Muscle of leg (tissue), 11 donors: Measurements from ENCODE around the gene BRSK2. TPM values are rescaled to one million over a fixed set of nuclear protein-coding genes. Genes with fewer than 3 reads are reported as not detected.

Source experiments
- DNase-seq: peaks from one replicate; pipeline ENCODE4 v3.0.0; 2013
- H3K27ac ChIP-seq: one replicate; pipeline ENCODE4 v1.5.1; 2013; ENCODE audit warnings: mild to moderate bottlenecking, low read length, control low read depth
- H3K27me3 ChIP-seq: one replicate; pipeline ENCODE4 v1.6.1; 2013; ENCODE audit warnings: low read length; ENCODE audit not compliant: control insufficient read depth, insufficient read depth
- H3K36me3 ChIP-seq: one replicate; pipeline ENCODE4 v1.6.1; 2013; ENCODE audit warnings: low read length; ENCODE audit not compliant: control insufficient read depth, insufficient read depth
- H3K4me1 ChIP-seq: one replicate; pipeline ENCODE4 v1.6.1; 2013; ENCODE audit warnings: low read length; ENCODE audit not compliant: control insufficient read depth, insufficient read depth
- H3K4me3 ChIP-seq: one replicate; pipeline ENCODE4 v1.5.1; 2013; ENCODE audit warnings: low read length, control low read depth
- H3K9me3 ChIP-seq: replicated peaks from 2 replicates; pipeline ENCODE4 v1.6.1; 2013; ENCODE audit warnings: low read depth, low read length; ENCODE audit not compliant: control insufficient read depth
- WGBS: methylation state at CpG from one replicate; pipeline ENCODE4 v1.1.5; 2013; ENCODE audit warnings: missing lambda C conversion rate; ENCODE audit not compliant: insufficient coverage; 5-methylcytosine and 5-hydroxymethylcytosine counted together
- polyA plus RNA-seq, 8 donors: library from polyadenylated mRNA; unstranded; fragments of 120-200 nt; gene quantifications; one replicate each; pipeline versions ENCODE4 v1.2.1 to v1.2.3, GENCODE V29; 2013; ENCODE audit warnings: inconsistent platforms in 1 of 8, low replicate concordance in 1 of 8; ENCODE audit not compliant: insufficient read length in 8 of 8, insufficient read depth in 1 of 8
- total RNA-seq: library from RNA; stranded (reverse); fragments of 120-200 nt; gene quantifications from one replicate; pipeline ENCODE4 v1.2.4, GENCODE V29; 2013

BRSK2 gene
- total and polyA plus RNA-seq, 9 donors: 0.44 to 2.3 (median 1.2) TPM

DNA sequence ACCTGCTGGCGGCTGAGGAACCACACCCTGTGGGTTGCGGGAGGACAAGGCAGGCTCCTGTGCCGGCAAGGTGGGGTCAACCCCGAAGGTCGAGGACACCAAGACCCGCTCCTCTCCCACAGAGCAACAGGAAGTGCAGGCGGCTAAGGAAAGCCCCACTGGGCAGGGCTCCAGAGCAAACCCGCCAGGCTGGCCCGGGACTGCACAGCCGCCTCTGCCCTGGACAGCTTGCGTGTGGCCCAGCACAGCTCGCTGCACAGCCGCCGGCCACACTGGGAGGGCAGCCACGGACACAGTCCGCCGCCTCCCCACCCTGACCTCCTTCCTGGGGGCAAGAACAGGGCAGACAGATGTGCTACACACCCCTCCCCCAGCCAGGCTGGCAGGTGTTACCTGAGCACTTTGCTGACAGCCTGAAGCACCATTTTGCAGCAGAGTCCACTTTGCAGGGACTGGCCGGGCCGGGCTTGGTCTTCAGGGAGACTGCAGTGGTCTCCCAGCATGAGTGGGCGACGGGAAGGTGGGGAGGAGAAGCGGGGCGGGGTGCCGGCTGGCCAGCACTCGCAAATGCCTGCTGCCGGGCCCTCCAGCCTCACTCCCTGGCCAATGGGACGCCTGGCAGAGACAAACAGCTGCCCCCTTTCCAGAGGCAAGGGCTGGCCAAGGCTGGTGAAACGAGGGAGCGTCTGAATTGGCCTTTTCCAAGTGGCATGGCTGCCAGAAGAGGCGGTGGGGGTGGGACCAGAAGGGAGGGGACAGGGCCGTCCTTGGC lies 96.5 kb downstream of the BRSK2 start, which contains the start of gene MOB2:
TSS of gene MOB2 (minus strand) at position 726 of the 772 bp plus-strand sequence. CDS start at position 503, 223 bp downstream.
- Histone ChIP-seq H3K27me3 (no peaks in the 10 kb centered on the region), H3K36me3 (no peaks in the 10 kb centered on the region), H3K4me1 (peaks cover 38% of the 10 kb centered on the region), H3K9me3 (no peaks in the 10 kb centered on the region), H3K4me3 (no peak within 1 kb of the TSS), H3K27ac (no peak within 1 kb of the TSS)
- peak; percentile 67 for DNase-seq
- 45% methylated on average over 26 of the region's 31 CpGs for WGBS

DNA sequence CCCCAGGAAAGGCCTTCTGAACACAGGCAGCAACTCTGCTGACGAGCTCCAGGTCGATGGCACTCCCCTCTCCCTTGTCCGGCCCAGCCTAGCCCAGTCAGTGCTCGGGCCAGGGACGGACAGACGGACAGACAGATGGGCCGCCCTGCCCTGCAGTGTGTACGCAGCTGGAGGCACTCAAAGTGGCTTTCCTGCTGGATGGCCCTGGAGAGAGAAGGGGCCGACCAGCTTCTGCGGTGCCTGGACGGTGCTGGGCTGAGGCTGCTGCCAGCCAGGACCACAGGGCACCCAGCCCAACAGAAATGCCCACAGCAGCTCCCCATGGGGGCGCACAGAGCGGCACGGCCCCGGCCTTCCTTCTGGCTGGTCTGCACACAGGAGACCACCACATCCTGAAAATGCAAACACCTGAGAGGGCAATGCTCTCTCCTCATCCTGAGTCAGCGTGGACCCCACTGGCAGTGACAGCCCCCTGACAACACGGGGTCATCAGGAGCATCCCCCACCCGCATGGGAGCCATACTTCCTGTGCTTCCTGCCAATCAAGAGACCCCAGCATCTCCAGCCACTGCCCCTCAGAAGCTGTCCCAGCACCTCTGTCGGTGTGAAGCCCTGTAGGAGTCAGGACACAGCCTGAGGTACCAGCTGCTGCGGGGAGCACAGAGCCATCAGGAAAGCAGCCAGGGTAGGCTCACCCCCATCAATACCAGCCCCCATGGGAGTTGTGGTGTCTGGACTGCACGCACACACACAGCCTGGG lies 97.5 kb downstream of the BRSK2 start:
- DNase-seq: peak; percentile 27
- 56% methylated on average over 14 of the region's 21 CpGs for WGBS
- no peak overlapping the region for H3K27ac ChIP-seq
- peaks cover 38% of the 10 kb centered on the region for H3K4me1 ChIP-seq
- H3K9me3 ChIP-seq: no peaks in the 10 kb centered on the region
- H3K27me3 ChIP-seq: no peaks in the 10 kb centered on the region
- H3K4me3 ChIP-seq: no peak overlapping the region
- no peaks in the 10 kb centered on the region for H3K36me3 ChIP-seq

DNA sequence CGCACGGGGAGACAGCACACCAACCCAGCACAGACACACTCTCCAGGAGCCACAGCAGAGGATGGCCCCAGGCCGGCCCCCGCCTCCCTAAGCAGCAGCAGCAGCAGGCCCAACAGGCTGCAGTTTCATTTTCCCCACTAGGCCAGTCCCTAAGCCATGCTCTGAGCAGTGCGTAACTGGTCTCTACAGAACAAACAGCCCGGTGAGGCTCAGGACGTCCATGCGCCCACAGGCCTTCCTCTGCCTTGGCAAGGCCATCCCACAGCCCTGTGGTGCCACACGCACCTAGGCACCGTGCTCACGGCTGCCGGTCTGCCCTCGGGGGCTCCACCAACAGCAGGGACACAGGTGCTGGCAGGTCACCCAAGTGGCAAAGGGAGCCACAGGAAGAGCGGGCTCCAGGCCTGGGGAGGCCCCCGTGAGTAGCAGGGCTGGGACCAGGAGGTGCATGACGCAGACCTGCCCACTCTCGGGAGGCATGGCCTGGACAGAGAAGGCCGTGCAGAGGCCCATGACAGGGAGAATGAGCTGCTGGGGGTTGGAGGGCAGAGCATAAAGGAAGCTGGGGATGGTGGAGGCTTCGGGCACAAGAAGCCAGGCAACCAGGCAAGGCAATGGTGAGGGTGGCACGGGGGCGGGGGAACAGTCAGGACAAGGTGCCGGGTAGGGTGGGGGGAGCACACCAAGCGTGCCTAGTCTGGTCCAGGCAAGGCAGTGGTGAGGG lies 98.3 kb downstream of the BRSK2 start:
- H3K4me3 ChIP-seq: no peak overlapping the region
- H3K4me1 ChIP-seq: peaks cover 40% of the 10 kb centered on the region
- H3K9me3 ChIP-seq: no peaks in the 10 kb centered on the region
- H3K27me3 ChIP-seq: no peaks in the 10 kb centered on the region
- WGBS: 65% methylated on average over 23 of the region's 23 CpGs
- H3K36me3 ChIP-seq: no peaks in the 10 kb centered on the region
- no peak overlapping the region for H3K27ac ChIP-seq
- DNase-seq: no peak

DNA sequence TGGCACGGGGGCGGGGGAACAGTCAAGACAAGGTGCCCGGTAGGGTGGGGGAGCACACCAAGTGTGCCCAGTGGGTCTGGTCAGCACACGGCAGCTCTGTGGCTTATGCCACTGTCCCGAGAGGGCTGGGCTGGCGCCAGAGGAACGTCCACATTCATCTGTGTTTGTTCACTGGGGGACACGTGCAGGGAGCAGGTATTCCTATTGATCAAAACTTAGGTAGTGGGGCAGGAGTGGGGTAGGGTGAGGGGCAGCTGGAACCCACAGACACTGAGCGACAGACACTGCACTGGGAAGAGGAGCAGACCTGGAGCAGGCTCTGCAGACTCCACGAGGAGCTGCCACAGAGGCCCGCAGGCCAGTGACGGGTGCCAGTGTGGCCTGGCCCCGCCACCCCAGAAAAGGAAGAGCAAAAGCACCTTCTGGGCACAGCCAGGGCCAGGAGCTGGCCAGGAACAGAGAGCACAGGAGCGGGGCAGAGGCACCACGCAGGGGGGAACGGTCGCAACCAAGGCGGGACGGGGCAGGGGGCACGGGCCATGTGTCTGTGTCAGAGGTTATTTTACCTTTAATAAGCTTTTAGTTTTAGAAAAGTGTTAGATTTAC lies 98.9 kb downstream of the BRSK2 start:
- no peaks in the 10 kb centered on the region for H3K9me3 ChIP-seq
- WGBS: 84% methylated on average over 13 of the region's 20 CpGs
- DNase-seq: no peak

DNA sequence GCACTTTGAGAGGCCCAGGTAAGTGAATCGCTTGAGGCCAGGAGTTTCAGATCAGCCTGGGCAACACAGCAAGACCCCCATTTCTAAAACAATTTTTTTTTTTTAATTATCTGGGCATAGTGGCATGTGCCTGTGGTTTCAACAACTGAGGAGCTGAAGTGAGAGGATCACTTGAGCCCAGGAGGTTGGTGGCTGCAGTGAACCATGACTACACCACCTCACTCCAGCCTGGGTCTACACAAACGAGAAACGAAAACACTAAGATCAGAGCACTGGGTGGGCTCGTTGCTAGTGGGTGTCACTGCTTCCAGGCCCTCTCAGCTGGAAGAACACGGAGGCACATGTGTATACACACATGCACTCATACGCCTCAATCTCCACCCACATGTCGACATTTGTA lies 100.9 kb downstream of the BRSK2 start:
- DNase-seq: no peak
- no peak overlapping the region for H3K27ac ChIP-seq
- peaks cover 27% of the 10 kb centered on the region for H3K4me1 ChIP-seq
- H3K4me3 ChIP-seq: no peak overlapping the region
- WGBS: 93% methylated on average over 2 of the region's 7 CpGs
- H3K9me3 ChIP-seq: no peaks in the 10 kb centered on the region
- H3K36me3 ChIP-seq: no peaks in the 10 kb centered on the region
- no peaks in the 10 kb centered on the region for H3K27me3 ChIP-seq

More for the DNA sequence above, 98.9 kb downstream of the BRSK2 start:
- Histone ChIP-seq H3K4me3 (no peak overlapping the region), H3K4me1 (peaks cover 35% of the 10 kb centered on the region), H3K27me3 (no peaks in the 10 kb centered on the region), H3K27ac (no peak overlapping the region), H3K36me3 (no peaks in the 10 kb centered on the region)

DNA sequence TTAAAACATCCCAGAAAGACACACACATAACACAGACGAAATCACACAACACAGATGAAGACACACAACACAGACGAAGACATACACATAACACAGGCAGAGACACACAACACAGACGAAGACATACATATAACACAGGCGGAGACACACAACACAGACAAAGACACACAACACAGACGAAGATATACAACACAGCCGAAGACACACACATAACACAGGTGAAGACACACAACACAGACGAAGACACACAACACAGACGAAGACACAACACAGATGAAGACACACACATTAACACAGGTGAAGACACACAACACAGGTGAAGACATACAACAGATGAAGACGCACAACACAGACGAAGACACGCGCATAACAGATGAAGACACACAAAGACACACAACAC lies 101.6 kb downstream of the BRSK2 start:
- Histone ChIP-seq H3K4me1 (peaks cover 20% of the 10 kb centered on the region), H3K27me3 (no peaks in the 10 kb centered on the region), H3K9me3 (no peaks in the 10 kb centered on the region), H3K27ac (no peak overlapping the region), H3K36me3 (no peaks in the 10 kb centered on the region), H3K4me3 (no peak overlapping the region)
- DNase-seq: no peak
- 86% methylated on average over 7 of the region's 12 CpGs for WGBS

DNA sequence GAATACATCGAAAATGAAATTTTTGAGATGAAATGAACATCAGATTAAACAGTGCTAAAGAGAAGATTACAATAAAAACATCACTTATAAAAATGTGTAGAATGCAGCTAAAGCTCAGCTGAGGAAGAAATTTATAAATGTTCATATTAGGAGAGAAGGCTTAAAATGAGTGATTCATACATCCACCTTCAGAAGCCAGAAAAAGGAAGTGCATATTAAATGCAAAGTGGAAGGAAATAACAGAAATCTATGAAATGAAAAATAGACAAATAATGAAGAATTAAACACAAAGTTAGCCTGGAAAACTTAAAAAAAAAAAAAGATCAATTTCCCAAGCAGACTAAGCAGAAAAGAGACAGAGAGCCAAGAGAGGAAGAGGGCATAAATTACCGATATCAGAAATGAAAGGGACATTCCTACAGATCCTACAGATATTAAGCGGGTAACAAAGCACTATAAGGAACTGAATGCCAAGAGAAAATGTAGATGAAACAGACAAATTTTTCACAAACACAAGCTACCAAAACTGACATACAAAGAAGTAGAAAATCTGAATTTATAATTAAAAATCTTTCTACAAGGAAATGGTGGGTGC lies 104.0 kb downstream of the BRSK2 start:
- no CpG with 5 or more reads among the region's 3 CpGs for WGBS
- H3K36me3 ChIP-seq: no peaks in the 10 kb centered on the region
- H3K27ac ChIP-seq: no peak overlapping the region
- no peak for DNase-seq
- no peaks in the 10 kb centered on the region for H3K9me3 ChIP-seq
- peaks cover 8% of the 10 kb centered on the region for H3K4me1 ChIP-seq
- H3K4me3 ChIP-seq: no peak overlapping the region
- H3K27me3 ChIP-seq: no peaks in the 10 kb centered on the region

DNA sequence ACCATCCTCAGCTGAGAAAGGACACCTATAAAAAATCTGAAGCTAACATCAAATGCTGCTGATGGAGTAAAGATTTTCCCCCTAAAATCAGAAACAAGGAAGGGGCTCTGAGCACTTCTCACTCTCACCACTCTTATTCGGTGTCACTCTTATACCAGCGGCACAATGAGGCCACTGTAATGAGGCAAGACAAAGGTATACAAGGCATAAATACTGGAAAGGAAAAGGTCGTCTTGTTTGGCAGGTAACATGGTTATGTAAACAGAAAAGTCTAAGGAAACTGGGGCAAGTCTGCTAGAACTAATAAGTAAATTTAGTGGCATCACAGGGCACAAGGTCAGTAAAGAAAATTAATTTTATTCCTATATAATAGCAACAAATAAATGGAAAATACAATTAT lies 104.9 kb downstream of the BRSK2 start:
- no CpG with 5 or more reads among the region's 3 CpGs for WGBS
- Histone ChIP-seq H3K4me3 (no peak overlapping the region), H3K9me3 (no peaks in the 10 kb centered on the region), H3K27me3 (no peaks in the 10 kb centered on the region), H3K4me1 (peaks cover 8% of the 10 kb centered on the region), H3K36me3 (no peaks in the 10 kb centered on the region), H3K27ac (no peak overlapping the region)
- no peak for DNase-seq

DNA sequence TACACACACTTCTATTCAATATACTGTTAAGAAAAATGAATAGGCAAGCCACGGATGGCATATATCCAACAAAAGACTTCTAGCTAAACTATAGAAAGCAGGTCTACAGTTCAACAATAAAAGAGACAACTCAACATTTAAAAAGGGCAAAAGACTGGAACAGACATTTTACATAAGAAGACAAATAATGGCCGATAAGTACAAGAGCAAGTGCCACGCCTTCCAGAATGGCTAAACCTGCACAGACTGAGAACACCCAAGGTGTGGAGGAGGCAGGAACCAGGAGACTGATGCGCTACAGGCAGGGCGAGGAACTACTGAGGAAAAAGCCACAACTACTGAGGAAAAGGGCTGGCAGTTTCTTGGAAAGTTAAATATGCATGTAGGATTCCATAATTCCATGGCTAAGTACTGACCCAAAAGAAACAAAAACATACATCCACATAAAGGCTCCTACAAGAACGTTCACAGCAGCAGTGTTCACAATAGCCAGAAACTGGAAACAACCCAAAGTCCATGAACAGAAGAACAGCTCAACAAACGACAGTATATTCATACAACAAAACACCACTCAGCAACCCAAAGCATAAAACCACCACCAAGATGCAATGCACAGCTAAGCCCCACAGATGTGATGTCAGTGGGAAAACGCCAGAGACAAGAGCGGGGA lies 106.5 kb downstream of the BRSK2 start:
- WGBS: 82% methylated on average over 3 of the region's 9 CpGs
- H3K4me1 ChIP-seq: peaks cover 8% of the 10 kb centered on the region

More for the DNA sequence above, 106.5 kb downstream of the BRSK2 start:
- Histone ChIP-seq H3K9me3 (no peaks in the 10 kb centered on the region), H3K4me3 (no peak overlapping the region), H3K27me3 (no peaks in the 10 kb centered on the region), H3K36me3 (no peaks in the 10 kb centered on the region), H3K27ac (no peak overlapping the region)
- no peak for DNase-seq
